NCI-H2196 treated with DMSO at 0.1 percent for 48 hours (cell line): ENCODE measurements around the gene TM9SF4.
"Not testable (repeated sequence)": the region's sequence is repeated elsewhere in the genome, so short reads cannot be mapped to it uniquely, and the experiment has no call there.

ENCODE experiments used
- DNase-seq: peaks from one replicate; lab custom pipeline; 2025; ENCODE audit not compliant: unreplicated experiment; lab: John Stamatoyannopoulos, UW

The TM9SF4 gene

DNA sequence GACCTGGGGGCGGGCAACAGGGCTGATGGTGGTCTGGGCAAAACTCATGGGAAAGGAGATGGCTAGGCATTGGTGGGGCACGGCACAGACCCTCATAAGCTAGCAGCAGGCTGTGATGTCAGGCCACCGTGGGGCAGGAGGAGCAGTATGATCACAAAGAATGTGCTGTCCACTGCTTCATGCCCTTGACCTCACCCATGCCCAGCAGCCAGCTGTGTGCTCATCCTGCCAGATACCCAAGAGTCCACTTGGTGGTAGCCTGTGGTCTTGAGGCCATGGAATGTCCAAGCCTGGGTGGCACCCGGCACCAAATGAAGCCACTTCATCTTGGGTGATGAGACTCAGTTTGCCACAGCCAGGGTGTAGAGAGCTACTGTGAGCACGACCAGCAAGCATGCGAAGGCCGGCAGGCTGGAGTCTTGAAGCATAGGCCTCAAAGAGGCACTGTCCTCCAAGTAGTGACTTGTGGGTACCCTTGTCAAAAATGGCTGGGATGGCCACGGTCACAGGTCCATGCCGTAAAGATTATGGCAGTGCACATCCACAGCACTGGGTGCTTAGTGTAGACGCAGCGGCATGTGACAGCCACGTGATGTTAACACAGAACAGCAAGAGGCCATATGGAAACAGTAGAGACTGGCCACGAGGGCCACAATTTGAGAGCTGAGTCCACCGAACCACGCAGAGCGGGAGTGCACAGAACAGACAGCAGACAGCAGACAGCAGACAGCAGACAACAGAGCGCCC lies 79.0 kb downstream of the TM9SF4 start:
- DNase-seq = no peak

DNA sequence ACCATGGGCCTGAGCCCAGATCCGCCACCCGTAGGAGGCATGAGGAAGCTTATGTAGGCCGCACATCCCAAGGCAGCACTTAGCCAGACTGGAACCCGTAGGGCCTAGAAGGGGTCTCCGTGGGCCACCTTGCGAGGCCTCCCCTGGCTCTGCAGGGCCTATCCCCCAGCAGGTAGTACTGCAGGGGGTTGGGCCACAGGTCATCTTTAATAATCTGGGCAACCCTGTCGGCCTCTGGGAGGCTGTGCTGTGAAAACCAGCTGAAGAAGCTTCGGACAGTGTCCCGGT lies 79.6 kb downstream of the TM9SF4 start:
- DNase-seq = no peak

DNA sequence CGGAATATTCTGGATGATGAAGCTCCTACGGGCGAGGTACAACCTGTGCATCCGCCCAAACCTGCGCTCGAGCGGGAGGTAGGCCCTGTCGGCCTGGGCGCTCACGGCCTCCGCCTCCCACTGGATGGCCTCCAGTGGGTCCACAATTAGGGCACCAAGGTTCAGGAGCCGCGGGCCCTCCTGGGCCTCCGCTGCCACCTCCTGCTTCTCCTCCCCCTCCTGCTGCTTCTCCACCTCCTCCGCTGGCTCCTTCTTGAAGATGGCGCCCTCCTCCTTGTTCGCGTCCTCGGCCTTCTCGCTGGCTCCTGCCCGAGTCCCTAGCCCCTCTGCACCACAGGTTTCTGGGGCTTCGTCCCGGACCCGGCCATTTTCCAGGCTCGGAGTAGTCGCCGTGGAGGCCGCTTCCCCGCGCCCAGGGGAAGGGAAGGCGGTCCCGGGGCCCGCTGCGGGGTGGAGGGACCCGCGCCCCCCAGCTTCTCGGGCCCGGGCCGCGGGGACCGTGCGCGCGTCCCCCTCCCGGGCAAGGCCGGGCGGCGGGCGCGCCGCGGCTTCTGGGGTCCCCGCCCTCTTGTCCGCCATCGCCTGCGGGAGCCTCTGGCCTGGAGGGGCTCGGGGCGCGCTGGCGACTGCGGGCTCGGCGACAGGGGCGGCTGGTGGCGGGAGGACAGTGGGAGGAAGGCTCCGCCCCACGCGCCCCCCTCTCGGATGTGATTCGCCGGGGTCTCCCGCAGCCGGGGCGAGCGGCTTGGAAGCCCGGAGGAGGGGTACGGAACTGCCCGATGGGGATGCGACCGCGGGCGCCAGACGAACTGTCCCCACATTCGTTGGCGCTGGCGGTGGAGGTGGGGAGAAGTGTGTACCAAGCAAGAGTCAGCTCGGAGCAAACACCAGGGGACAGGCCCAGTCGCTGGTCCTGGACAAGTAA lies 80.4 kb downstream of the TM9SF4 start:
- DNase-seq = no peak

DNA sequence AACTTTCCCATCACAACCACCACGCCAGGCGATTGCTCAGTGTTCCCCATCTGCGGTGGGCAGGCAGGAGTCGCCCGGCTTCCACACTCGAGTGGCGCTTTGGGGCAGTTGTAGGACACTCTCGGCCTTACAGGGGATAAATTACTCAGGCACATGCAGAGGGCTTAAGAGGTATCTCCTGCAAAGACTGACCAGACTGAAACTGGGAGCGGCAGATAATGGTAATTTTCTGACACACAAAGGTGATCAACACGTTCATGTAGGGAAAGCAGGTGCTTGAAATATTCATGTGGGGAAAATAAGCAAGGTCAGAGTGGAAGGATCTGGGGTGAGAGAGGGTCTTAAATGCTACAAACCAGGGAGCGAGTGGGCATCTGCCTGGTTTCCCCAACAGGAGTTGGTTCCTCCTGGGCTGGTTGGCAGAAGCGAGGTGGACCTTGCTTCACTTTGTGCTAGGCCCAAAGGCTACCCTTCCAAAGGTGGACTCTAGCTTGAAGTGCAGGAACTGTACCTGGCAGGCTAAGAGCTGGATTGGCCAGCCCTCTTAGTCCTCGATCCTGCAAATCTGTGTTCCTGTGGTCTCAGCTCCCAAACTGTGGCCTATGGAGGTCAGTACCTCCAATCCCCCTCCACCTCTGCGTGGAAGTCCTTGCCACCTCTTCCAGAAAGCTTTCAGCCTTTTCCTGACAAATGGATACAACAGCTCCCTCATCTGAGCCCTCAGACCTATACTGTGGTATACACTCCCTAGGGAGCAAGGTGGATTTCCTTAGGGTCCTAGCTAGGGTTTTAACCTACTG lies 81.3 kb downstream of the TM9SF4 start:
- no peak for DNase-seq

DNA sequence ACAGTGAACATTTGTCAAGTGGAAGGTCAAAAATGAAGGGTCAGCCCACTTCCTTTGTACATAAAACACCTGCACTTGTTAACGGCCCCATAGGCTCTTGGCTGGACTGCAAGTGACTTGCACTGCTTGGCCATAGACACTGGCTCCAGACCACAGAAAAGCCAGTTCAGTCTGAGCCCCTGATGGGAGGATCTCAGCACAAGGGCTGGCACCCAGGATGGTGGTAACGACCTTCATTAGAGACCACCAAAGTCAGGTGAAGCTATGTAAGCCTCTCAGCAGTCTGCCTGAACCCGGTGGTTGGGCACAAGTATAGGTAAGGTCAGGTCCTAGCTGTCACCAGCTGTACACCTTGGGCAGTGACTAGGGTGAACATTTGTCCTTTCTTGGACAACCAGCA lies 81.9 kb downstream of the TM9SF4 start:
- no peak for DNase-seq

DNA sequence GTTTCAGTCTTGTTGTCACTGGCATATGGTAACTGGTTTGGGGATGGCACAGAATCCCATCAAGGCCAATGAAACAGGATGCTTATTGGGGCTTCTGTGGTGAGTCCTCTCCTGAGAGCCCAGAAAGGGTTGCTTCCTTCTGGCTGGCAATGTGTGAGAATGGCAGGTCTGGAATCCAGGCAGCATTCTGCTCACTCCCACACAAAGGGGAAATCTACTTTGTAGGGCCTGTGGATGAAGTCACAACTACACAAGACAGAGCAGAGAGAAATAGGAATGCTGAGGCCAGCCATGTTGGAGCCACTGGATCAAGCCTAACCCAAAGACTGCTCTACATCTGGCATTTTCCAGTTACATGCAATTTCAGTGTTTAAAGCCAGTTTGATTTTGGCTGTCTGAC lies 82.4 kb downstream of the TM9SF4 start:
- DNase-seq = no peak

DNA sequence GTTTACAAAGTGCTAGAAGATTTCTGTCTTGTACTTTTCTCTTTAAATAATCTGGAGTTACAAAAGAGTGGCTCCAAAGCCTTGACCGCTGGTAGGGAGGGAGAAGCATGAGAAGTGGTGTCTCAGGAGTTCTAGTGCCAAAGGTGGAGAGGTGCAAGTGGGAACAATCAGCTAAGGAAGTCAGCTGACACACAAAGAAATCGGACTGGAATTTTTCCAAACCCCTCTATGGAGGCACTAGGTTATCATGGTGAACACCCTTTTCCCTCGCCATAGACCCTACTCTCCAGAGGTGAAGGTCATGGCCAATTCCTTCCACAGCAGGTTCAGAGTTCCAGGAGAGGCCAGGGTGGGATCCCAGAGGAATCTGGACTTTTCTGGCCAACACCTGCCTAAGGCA lies 83.2 kb downstream of the TM9SF4 start:
- DNase-seq = no peak

DNA sequence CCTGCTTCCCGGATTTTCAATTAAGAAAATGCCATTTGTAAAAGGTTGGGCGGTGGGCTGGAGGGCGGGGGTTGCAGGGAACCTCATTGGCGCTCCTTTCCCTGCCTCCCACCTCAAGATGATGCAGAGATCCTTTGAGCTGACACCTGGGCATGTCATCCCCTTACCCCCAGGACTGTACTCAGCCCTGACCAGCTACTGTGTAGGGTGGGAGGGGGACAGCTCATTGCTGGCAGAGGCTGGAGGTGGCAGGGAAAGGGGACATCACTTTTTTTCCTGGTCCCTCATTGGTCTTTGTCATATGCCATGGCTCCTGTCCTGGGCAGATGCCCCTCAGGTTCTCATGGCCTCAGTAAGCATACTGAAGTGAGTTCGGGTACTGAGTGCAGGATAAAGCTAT lies 83.8 kb downstream of the TM9SF4 start:
- not testable (repeated sequence) for DNase-seq

DNA sequence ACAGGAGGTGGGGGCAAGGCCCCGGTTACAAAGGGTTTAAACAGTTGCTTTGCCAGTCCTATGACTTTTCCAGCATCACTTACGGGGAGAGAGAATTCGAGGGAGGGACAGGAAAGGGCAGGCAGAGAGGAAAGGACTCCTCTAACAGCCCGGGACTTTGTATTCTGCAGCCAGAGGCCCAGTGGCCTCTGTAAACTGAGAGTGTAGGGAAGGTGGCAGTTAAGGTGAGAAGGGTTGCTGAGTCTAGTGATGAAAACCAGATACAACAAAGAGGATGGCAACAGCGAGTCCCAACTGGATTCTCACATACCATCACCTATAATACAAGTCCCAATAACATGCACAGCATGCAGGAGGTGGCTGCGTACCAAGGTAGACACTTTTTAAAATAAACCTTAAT lies 84.5 kb downstream of the TM9SF4 start:
- DNase-seq = no peak

DNA sequence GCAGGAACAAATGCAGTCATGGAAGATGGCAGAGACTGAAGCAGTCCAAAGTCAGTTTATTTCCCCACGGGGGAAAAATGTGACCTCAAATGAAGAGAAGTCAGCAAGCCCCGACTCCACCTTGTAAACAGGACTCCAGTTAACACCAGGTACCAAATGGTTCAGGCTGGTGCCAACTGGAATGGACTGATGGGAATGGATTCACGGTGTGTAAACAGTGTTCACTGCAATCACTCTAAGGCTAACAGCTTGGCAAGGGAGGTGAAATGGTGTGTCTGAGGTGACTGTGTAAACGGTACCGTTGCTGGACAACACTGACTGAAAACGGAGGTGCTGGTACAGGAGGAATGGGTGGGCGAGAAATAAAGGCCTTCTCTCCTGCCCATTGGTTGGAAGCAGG lies 86.1 kb downstream of the TM9SF4 start:
- DNase-seq = no peak

DNA sequence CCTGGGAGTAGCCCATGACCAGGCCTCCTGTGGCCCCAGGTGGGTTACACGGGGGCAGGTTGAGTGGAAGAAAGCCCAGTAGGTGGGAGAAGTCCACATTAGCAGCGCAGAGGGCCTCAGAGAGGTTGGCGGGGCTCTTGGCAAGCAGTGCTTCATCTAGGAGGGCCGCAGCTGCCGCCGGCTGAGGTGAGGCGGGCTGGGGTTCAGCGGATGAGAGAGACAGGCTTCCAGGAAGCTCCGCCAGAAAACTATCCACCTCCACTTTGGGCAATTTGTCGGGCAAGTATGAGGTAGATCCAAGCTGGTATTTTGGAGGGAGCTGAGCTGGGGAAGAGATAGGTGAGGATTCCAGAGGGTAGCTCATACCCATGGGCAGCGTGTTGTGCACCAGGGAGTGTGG lies 87.1 kb downstream of the TM9SF4 start:
- DNase-seq = not testable (repeated sequence)

DNA sequence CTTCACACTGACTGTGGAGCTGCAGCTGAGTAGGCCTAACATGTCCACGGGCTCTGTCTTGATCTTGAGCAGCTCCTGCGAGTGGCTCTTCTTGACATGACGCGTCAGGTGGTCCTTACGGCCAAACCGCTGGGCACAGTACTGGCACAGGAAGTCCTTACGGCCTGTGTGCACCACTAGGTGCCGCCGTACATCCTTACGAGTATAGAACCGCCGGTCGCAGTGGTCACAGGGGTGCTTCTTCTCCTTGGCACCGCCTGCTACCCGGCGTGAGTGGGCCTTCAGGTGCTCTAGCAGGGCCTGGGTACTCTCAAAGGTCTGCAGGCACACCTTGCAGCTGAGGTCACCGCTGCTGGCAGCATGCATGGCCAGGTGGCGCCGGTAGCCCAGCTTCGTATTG lies 87.6 kb downstream of the TM9SF4 start:
- not testable (repeated sequence) for DNase-seq

DNA sequence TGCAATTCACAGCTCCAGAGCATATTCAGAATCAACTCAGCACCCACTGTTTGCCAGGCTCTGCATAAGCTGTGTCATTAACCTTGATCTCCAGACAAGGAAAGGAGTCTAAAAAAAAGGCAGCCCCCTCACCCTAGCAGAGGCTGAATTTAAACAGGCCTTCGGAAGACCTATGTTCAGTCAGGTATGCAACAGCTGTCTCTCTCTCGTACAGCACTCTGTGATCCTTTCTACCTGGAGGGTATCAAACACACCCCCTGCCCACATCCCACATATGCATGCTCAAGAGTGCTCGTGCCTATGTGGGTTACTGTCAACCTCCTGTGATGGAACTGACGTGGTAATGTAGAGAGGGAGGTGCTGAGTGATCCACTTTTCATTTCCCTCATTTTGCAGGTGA lies 89.5 kb downstream of the TM9SF4 start:
- no peak for DNase-seq

DNA sequence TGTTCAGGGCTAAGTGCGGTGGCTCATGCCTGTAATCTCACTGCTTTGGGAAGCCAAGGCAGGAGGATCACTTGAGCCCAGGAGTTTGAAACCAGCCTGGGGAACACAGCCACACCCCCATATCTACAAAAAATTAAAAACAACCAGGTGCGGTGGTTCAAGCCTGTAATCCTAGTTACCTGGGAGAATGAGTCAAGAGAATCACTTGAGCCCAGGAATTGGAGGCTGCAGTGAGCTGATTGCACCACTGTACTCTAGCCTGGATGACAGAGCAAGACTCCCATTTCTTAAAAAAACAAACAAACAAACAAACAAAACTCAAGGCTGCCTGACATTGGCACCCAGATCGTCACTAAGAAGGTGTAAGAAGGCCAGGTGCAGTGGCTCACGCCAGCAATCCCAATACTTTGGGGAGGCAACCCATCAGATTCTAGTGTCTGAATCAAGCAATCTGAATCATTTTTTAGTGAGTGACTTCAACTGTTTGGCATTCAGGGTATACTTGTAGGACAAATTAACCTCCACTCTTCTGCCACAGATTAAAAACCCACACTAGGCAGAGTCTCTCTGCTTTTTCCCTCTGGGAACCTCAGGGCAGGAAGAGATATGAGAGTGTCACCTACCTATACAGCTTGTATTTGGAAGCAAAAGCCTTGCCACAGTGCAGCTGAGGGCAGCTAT lies 91.9 kb downstream of the TM9SF4 start:
- no peak for DNase-seq

DNA sequence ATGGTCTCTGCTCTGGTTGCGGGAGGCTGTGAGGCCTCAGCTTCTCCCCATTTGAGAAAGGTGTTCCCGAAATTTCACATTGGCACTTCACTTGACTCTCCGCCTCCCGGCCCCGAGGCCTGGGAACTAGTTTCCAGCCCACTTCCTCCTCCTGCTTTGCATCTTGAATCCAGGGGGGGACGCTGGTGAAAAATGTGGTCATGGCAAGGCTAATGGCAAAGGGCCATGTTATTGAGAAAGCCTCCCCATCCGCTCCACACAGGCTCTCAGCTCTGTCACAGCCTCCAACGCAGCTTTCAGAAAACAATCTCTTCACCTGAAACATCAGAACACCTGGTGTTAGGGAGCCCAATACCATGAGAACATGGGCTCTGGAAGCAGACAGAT lies 92.5 kb downstream of the TM9SF4 start:
- no peak for DNase-seq

DNA sequence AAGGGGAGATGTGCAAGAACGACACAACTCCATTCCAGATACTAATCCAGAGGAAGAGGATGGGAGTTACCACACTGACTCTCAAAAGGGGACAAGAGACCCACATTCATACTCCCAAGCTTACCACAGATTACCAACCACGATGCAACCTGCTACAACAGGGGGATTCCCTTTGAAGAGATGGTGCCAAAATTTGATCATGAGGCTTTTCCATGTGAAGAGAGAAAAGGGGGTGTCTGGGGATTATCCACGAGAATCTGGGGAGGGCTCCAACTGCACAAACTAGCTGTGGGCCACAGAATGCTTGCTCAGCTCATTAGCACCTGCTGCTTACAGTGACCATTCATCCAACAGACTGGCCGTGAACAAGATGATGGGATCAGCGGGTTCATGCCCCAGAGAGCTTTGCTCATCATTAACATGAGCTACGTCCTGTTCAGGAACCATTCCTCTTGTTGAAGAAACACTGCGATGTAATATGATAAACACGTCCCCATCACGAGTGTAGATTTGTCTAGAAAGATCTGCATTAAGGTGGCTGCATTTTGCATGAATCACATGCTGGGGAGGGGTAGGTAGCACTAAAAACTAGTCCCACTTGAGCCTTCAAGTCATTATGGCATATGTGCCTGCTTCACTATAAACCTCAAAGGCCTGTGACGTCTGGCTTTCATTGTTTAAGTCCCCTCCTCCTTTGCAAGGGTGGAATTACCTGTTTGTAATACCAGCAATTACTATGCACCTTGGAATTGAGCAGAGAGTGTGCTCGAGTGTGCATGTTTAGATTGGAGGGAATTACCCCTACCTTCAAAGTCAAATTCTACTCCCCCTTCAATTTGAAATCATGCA lies 94.1 kb downstream of the TM9SF4 start:
- DNase-seq = no peak

DNA sequence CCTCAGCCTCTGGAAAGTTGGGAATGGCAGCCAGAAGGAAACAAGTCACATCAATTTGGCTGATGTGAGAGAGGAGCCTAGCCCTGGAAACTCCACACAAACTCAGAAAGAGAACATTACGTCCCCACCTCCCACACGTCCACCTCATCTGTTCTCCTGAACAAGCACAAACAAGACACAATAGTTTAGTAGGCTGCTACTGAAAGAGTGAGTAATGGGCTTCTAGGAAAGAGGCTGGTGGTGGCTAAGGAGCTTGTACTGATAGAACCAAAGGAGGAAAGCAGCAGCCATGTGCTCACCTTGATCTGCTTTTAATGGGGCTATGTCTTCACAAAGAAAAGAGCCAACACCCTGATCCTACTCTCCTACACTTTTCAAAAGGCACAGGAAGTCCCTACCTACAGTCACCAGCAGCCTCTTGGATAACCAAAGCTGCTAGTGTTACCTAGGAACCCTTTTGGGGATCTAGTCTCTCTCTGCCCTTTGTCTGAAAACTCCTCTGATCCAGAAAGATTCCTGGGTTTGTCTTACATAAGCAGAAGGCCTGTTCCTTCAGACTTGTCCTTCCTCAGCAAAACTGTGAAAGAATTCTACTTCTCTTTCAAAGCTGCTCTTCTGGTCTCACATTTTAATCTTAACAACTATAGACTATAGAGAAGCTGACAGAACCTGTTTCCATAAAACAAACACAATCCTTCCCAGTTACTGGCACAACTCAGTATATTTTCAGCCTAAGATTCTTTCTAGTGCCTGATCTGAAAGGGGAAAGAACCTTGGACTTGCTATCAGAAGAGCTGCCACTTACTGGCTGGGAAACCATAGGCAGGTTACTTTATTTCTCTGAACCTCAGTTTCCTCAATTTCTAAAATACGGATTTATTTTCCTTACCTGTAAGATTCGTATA lies 94.9 kb downstream of the TM9SF4 start:
- no peak for DNase-seq

DNA sequence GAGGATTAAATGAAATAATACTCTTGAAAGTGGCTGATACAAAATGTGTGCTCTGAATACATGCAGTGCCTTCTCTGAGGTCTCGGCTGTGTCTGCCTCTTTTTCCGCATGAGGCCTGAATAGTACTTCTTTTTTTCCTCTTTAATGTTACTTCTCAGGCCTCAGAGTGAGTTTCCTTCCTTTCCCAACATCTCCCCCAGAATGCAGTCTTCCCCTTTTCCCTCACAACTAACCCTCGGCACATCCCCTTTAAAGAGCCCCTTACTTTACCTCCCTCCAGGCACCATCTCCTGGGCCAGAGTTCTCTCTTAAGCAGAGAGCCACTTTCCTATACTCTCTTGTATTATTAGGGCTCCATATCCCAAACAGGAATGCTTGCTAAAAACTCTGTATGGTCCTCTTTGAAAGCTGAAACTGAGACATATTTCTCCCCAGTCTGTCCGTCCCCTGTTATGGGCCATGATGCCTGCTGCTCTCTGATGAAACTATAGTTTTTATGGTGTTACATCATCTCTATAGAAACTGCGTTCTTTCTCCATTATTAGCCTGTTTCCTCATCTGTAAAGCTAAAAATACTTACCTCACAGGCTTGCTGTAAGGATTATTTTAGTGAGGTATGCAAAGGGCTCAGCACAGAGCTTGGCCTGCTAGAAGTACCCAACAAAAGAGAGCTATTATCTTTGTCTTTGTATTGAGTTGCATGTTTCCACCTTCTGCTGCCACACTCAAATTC lies 95.8 kb downstream of the TM9SF4 start:
- DNase-seq = no peak
